Endothelial cell of umbilical vein (primary cell): ENCODE measurements around the gene HIKESHI.

Experiments
- CTCF ChIP-seq, 2 donors: IDR thresholded peaks; 1 replicate in 1 of 2; 2 replicates in 1 of 2; pipeline ENCODE4 v1.5.1; 2011; ENCODE audit warnings: low read length in 2 of 2, mild to moderate bottlenecking in 2 of 2, moderate library complexity in 2 of 2, control low read depth in 1 of 2, inconsistent platforms in 1 of 2, low read depth in 1 of 2; ENCODE audit not compliant: insufficient read depth in 1 of 2; ENCODE audit errors: extremely low read depth in 1 of 2
- EZH2 ChIP-seq: IDR thresholded peaks from 2 replicates; pipeline ENCODE4 v1.6.1; 2012; ENCODE audit warnings: borderline replicate concordance, low read depth, mild to moderate bottlenecking, moderate library complexity, low read length, inconsistent platforms; ENCODE audit not compliant: severe bottlenecking
- FOS ChIP-seq: IDR thresholded peaks from 2 replicates; pipeline ENCODE4 v1.6.1; 2011; ENCODE audit warnings: mild to moderate bottlenecking, low read length, moderate library complexity, borderline replicate concordance; ENCODE audit not compliant: insufficient read depth
- JUN ChIP-seq: IDR thresholded peaks from 2 replicates; pipeline ENCODE4 v1.6.1; 2011; ENCODE audit warnings: borderline replicate concordance, low read depth; ENCODE audit not compliant: insufficient read length, insufficient read depth
- MAX ChIP-seq: IDR thresholded peaks from 2 replicates; pipeline ENCODE4 v1.6.1; 2011; ENCODE audit not compliant: insufficient read depth, insufficient read length
- MYC ChIP-seq: IDR thresholded peaks from one replicate; pipeline ENCODE4 v1.6.1; 2011; ENCODE audit warnings: mild to moderate bottlenecking, low read depth, low read length
- POLR2A ChIP-seq: IDR thresholded peaks from 2 replicates; pipeline ENCODE4 v1.6.1; 2012; ENCODE audit warnings: low read depth, mild to moderate bottlenecking, control low read depth, low read length
- POLR2AphosphoS5 ChIP-seq: IDR thresholded peaks from 2 replicates; pipeline ENCODE4 v1.6.1; 2012; ENCODE audit warnings: low read depth, mild to moderate bottlenecking, control low read depth, low read length, moderate library complexity; ENCODE audit not compliant: insufficient read depth

DNA sequence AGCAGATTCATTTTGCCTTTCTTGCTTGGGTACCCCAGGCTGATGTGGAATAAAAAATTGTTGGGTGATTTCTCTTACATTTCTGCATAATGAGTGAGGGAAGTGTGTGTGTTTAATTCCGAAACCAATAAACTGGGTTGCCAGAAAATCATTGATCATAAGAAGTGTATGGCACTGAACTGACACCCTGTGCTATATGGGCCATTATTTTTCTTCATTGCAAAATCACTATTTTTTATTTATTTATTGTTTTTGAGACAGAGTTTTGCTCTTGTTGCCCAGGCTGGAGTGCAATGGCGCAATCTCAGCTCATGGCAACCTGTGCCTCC, 14.6 kb upstream of the HIKESHI start:
- no peak for TF ChIP-seq POLR2AphosphoS5
- no peak for TF ChIP-seq CTCF (IDR thresholded peaks at IDR 0.05; ENCODE audit: extremely low read depth in 1 of 2, insufficient read depth in 1 of 2, low read depth in 1 of 2, low read length in 2 of 2)
- TF ChIP-seq POLR2A, result no peak
- no peak for TF ChIP-seq JUN
- TF ChIP-seq MAX, result no peak
- TF ChIP-seq MYC, result no peak
- no peak for TF ChIP-seq EZH2
- no peak for TF ChIP-seq FOS
